Neural crest cell (in vitro differentiated cells): ENCODE measurements around the gene IFFO2. TPM values are rescaled to one million over a fixed set of nuclear protein-coding genes. Genes with fewer than 3 reads are reported as not detected.

Experiments
- DNase-seq: peaks from one replicate; pipeline ENCODE4 v3.0.0; 2021; ENCODE audit warnings: low read depth, mixed read lengths, low spot score
- H3K27ac Mint-ChIP-seq: one replicate; pipeline ENCODE4 v1.8.0; 2021; ENCODE audit warnings: mild to moderate bottlenecking, mixed read lengths; ENCODE audit not compliant: unreplicated experiment
- H3K27me3 Mint-ChIP-seq: 2 replicates; pipeline ENCODE4 v1.8.0; 2021; ENCODE audit warnings: low read depth, mild to moderate bottlenecking, mixed read lengths
- H3K36me3 Mint-ChIP-seq: 2 replicates; pipeline ENCODE4 v1.8.0; 2021; ENCODE audit warnings: low read depth, mild to moderate bottlenecking, mixed read lengths
- H3K4me1 Mint-ChIP-seq: 2 replicates; pipeline ENCODE4 v1.8.0; 2021; ENCODE audit warnings: mixed read lengths
- H3K4me3 Mint-ChIP-seq: one replicate; pipeline ENCODE4 v1.8.0; 2021; ENCODE audit warnings: mild to moderate bottlenecking, mixed read lengths
- H3K9me3 Mint-ChIP-seq: 2 replicates; pipeline ENCODE4 v1.8.0; 2021; ENCODE audit warnings: mixed read lengths
- CTCF ChIP-seq: fragments of 200-600 bp; sonication (generic); conservative IDR thresholded peaks from 2 replicates; pipeline ENCODE4 v1.5.0; 2021; ENCODE audit warnings: antibody characterized with exemption, mild to moderate bottlenecking
- total RNA-seq: library from RNA; stranded (reverse); gene quantifications from 2 replicates; pipeline ENCODE4 v1.2.1, GENCODE V29; 2021

Gene IFFO2
- total RNA-seq, 1 donor from 2014 or later: 9.9 TPM

DNA sequence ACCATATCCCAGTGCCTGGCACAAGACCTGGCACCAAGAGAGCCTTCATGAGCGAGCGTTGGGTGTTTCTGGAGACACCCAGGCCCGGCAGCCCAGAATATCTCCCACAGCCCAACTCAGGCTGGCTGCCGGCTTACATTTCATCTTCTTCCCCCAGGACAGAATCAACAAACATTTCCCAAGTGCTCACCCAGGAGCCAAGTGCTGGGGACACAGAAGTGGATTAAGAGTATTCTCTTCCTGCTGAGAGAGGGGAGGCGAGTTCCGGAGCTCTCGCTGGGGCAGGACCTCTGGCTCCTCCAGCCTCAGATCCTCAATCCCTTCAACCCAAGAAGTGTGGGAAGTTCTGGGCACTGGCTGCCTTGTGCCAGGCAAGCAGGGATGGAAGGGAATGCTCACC lies 23.6 kb downstream of the IFFO2 start:
- Mint-ChIP-seq H3K36me3 (no peaks in the 10 kb centered on the region), H3K27ac (peak overlapping the region; percentile 27), H3K4me1 (peaks cover 22% of the 10 kb centered on the region), H3K9me3 (no peaks in the 10 kb centered on the region), H3K4me3 (no peak overlapping the region), H3K27me3 (no peaks in the 10 kb centered on the region)
- no peak for TF ChIP-seq CTCF
- DNase-seq: no peak

- Mint-ChIP-seq H3K4me3 (no peak overlapping the region), H3K36me3 (no peaks in the 10 kb centered on the region), H3K27ac (no peak overlapping the region), H3K27me3 (no peaks in the 10 kb centered on the region), H3K9me3 (no peaks in the 10 kb centered on the region), H3K4me1 (peaks cover 21% of the 10 kb centered on the region)
- DNase-seq: no peak
- no peak for TF ChIP-seq CTCF
These were observed 24.1 kb downstream of the IFFO2 start for GRCh38 chr1:18932387-18932786.

GRCh38 chr1:18931730-18932129 lies 24.7 kb downstream of the IFFO2 start:
- peaks cover 17% of the 10 kb centered on the region for H3K4me1 Mint-ChIP-seq
- H3K9me3 Mint-ChIP-seq: no peaks in the 10 kb centered on the region
- peak overlapping the region; percentile 90 for H3K27ac Mint-ChIP-seq
- DNase-seq: no peak
- no peaks in the 10 kb centered on the region for H3K36me3 Mint-ChIP-seq
- H3K4me3 Mint-ChIP-seq: no peak overlapping the region
- H3K27me3 Mint-ChIP-seq: no peaks in the 10 kb centered on the region
- no peak for TF ChIP-seq CTCF

GRCh38 chr1:18929686-18930085 lies 26.8 kb downstream of the IFFO2 start:
- no peak for DNase-seq
- Mint-ChIP-seq H3K9me3 (no peaks in the 10 kb centered on the region), H3K27me3 (no peaks in the 10 kb centered on the region), H3K27ac (no peak overlapping the region), H3K4me1 (peaks cover 25% of the 10 kb centered on the region), H3K36me3 (peaks cover 3% of the 10 kb centered on the region), H3K4me3 (no peak overlapping the region)
- TF ChIP-seq CTCF: no peak

DNA sequence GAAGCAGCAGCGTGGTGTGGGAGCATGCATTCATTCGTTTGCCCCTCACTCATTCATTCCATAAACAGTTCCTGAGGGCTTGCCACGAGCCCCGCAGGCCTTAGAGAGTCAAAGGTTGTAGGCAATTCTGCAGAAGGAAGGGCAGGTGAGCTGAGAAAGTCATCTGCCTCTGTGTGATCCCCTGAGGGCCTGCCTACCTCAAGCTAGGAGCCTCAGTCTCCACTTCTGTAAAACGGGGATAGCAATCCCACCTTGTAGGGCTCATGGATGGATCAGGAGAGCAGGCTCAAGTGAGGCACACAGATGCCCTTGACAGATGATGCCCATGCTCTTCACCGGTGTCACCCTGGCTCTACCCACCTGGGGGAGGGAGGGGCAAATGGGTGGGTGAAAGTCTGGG lies 27.5 kb downstream of the IFFO2 start:
- Mint-ChIP-seq H3K9me3 (no peaks in the 10 kb centered on the region), H3K27ac (no peak overlapping the region), H3K36me3 (peaks cover 3% of the 10 kb centered on the region), H3K4me1 (peaks cover 25% of the 10 kb centered on the region), H3K4me3 (no peak overlapping the region), H3K27me3 (no peaks in the 10 kb centered on the region)
- no peak for DNase-seq
- no peak for TF ChIP-seq CTCF

DNA sequence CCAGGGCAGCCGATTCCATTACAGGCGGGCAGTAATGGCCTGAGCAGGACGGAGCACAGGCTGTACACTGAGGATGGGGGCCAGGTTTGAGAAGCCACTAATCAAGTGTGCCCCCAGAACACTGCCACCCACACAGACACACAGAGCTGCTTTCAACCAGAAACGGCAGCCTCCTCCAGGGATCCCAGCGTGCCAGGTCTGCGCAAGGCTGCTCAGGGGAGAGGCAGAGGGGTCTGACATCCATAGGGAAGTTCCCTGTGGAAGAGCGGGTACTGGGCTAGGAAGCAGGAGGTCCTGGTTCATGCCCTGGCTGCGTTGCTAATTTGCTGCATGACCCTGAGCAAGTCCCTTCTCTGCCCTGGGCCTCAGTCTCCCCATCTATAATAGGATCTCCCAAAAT lies 28.1 kb downstream of the IFFO2 start:
- Mint-ChIP-seq H3K4me3 (no peak overlapping the region), H3K27ac (no peak overlapping the region)

More for the DNA sequence above, 28.1 kb downstream of the IFFO2 start:
- no peak for TF ChIP-seq CTCF
- no peaks in the 10 kb centered on the region for H3K27me3 Mint-ChIP-seq
- no peak for DNase-seq
- H3K4me1 Mint-ChIP-seq: peaks cover 30% of the 10 kb centered on the region
- H3K9me3 Mint-ChIP-seq: no peaks in the 10 kb centered on the region
- peaks cover 3% of the 10 kb centered on the region for H3K36me3 Mint-ChIP-seq
